Esophagus muscularis mucosa (tissue), 4 donors: ENCODE data around the gene AFAP1. TPM values are rescaled to one million over a fixed set of nuclear protein-coding genes. Genes with fewer than 3 reads are reported as not detected.

Experiments
- DNase-seq: peaks from one replicate; pipeline ENCODE4 v3.0.0-alpha.2; 2017; ENCODE audit errors: extremely low spot score
- H3K27ac ChIP-seq, 4 donors: fragments of 200-600 bp; sonication (generic); replicated peaks in 1 of 4; 1 replicate in 3 of 4; 2 replicates in 1 of 4; pipeline ENCODE4 v1.5.1; 2016 to 2019; ENCODE audit warnings: mild to moderate bottlenecking in 1 of 4
- H3K27me3 ChIP-seq, 4 donors: fragments of 200-600 bp; sonication (generic); one replicate each; pipeline versions ENCODE4 v1.5.1 to v1.6.0; 2016 to 2019
- H3K36me3 ChIP-seq, 4 donors: fragments of 200-600 bp; sonication (generic); one replicate each; pipeline ENCODE4 v1.5.1; 2016 to 2019
- H3K4me1 ChIP-seq, 4 donors: fragments of 200-600 bp; sonication (generic); one replicate each; pipeline ENCODE4 v1.5.1; 2016 to 2019
- H3K4me3 ChIP-seq, 4 donors: fragments of 200-600 bp; sonication (generic); 1 replicate in 2 of 4; 2 replicates in 2 of 4; pipeline ENCODE4 v1.5.1; 2016 to 2019; ENCODE audit warnings: mild to moderate bottlenecking in 4 of 4, moderate library complexity in 1 of 4
- H3K9me3 ChIP-seq, 4 donors: fragments of 200-600 bp; sonication (generic); 1 replicate in 3 of 4; 2 replicates in 1 of 4; pipeline ENCODE4 v1.5.1; 2016 to 2019
- EP300 ChIP-seq: sonication (generic); formaldehyde crosslinking; IDR thresholded peaks from one replicate; pipeline ENCODE4 v1.6.1; 2017; ENCODE audit warnings: antibody characterized with exemption
- POLR2A ChIP-seq: fragments of 450-650 bp; IDR thresholded peaks from one replicate; pipeline ENCODE4 v1.6.1; 2017; ENCODE audit warnings: antibody characterized with exemption, moderate library complexity, mild to moderate bottlenecking, low read depth
- POLR2AphosphoS5 ChIP-seq, 2 donors: sonication (generic); formaldehyde crosslinking; IDR thresholded peaks; one replicate each; pipeline ENCODE4 v1.6.1; 2017; ENCODE audit warnings: antibody characterized with exemption in 2 of 2
- WGBS: methylation state at CpG from one replicate; pipeline ENCODE4 v1.1.5; 2018; 5-methylcytosine and 5-hydroxymethylcytosine counted together
- intact Hi-C: fragments of 100-400 bp; cut with DNase I; formaldehyde crosslinking; loops from one replicate; pipeline ENCODE4 v1.15.1; 2023
- total RNA-seq, 4 donors: library from RNA; depleted of rRNA; stranded (reverse); fragments of >200 nt; gene quantifications; one replicate each; pipeline versions ENCODE4 v1.1.0 to v1.2.1, GENCODE V29; 2016
- TF ChIP-seq, protein P1 (sequence below), 3 experiments: fragments of 200-600 bp in 2 of 3; fragments of 450-650 bp in 1 of 3; sonication (generic) in 2 of 3; IDR thresholded peaks; one replicate each; pipeline ENCODE4 v1.5.1; 2017 to 2019; ENCODE audit warnings: antibody characterized with exemption in 3 of 3, mild to moderate bottlenecking in 2 of 3, moderate library complexity in 1 of 3

The AFAP1 gene
- total RNA-seq, 4 donors from 2014 or later: 37.8 to 71.3 (median 50.9) TPM

DNA sequence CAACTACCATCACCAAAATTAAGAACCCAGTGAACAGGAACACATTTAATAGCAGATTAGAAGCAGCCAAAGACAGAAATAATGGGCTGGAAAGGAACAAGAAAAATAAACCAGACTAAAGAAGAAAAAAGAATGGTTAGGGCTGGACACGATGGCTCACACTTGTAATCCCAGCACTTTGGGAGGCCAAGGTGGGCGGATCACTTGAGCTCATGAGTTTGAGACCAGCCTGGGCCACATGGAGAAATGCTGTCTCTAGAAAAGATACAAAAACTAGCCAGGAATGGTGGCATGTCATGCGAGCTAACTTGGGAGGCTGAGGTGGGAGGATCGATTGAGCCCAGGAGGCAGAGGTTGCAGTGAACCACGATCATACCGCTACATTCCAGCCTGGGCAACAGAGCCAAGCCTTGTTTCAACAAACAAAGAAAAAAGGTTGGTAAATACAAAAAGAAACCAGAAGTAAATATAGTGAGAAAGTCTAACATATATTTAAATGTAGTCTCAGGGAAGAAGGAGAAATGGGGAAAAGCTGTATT is 102.0 kb downstream of the AFAP1 start:
- TF ChIP-seq POLR2AphosphoS5 (IDR thresholded peaks at IDR 0.05): no peak
- no peak for TF ChIP-seq EP300
- peaks cover 0 to 26% (median 22%) of the 10 kb centered on the region in 4 donors for H3K4me1 ChIP-seq
- H3K36me3 ChIP-seq: peaks cover 0 to 39% (median 13%) of the 10 kb centered on the region in 4 donors
- 86% methylated on average over 6 of the region's 6 CpGs for WGBS
- H3K27ac ChIP-seq: peak overlapping the region in 3 of 4 donors; percentile 10 to 24 (median 14)
- DNase-seq: no peak
- H3K27me3 ChIP-seq: no peaks in the 10 kb centered on the region
- no peak overlapping the region for H3K4me3 ChIP-seq
- H3K9me3 ChIP-seq: no peaks in the 10 kb centered on the region
- intact Hi-C loops: no loop called here

DNA sequence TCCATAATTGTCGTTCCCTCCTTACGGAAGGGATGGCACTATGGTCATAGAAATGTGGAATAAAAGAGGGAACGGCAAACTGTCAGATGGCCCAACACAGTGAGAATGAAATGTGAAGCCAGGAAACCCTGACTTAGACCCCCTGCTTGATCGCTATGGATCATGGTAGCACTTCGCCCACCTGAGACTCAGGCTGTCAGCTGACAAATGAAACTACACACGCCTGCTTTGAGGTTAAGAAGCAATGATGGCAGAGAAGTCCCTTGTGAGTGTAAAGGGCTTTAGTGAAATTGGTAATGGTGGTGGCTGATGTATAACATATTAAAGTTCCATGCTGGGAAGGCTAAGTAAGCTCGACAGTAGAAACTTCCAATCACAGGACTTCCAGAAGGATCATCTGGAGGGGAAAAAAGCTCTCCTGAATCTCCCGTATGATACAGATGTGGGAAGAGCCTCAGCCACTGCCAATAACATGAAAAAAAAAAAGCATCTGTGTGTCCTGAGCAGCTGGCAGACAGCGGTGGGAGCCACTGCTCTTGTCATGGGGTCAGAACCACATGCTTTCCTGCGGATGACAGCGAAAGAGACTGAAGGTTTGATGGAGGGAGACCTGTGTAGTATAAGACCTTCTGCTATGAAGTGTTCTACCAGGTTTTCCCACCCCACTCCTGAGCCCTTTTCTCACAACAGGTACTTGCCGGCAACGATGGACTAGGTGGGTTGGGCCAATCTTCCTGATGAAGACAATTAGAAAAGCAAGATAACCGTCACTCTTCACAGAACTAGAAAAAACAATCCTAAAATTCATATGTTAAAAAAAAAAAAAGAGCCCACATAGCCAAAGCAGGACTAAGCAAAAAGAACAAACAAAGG is 107.6 kb downstream of the AFAP1 start:
- 88% methylated on average over 14 of the region's 14 CpGs for WGBS
- Histone ChIP-seq H3K27me3 (no peaks in the 10 kb centered on the region), H3K4me1 (peaks cover 25 to 46% (median 41%) of the 10 kb centered on the region in 4 donors), H3K36me3 (peaks cover 0 to 21% (median 3%) of the 10 kb centered on the region in 4 donors), H3K4me3 (no peak overlapping the region), H3K27ac (peak overlapping the region; percentile 22 to 81 (median 77)), H3K9me3 (no peaks in the 10 kb centered on the region)
- TF ChIP-seq EP300 (no peak), POLR2A (no peak), POLR2AphosphoS5 (IDR thresholded peaks at IDR 0.05) (no peak)
- TF ChIP-seq, protein P1, sequence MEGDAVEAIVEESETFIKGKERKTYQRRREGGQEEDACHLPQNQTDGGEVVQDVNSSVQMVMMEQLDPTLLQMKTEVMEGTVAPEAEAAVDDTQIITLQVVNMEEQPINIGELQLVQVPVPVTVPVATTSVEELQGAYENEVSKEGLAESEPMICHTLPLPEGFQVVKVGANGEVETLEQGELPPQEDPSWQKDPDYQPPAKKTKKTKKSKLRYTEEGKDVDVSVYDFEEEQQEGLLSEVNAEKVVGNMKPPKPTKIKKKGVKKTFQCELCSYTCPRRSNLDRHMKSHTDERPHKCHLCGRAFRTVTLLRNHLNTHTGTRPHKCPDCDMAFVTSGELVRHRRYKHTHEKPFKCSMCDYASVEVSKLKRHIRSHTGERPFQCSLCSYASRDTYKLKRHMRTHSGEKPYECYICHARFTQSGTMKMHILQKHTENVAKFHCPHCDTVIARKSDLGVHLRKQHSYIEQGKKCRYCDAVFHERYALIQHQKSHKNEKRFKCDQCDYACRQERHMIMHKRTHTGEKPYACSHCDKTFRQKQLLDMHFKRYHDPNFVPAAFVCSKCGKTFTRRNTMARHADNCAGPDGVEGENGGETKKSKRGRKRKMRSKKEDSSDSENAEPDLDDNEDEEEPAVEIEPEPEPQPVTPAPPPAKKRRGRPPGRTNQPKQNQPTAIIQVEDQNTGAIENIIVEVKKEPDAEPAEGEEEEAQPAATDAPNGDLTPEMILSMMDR (IDR thresholded peaks at IDR 0.05): no peak
- no peak for DNase-seq
- intact Hi-C loops: no loop called here

DNA sequence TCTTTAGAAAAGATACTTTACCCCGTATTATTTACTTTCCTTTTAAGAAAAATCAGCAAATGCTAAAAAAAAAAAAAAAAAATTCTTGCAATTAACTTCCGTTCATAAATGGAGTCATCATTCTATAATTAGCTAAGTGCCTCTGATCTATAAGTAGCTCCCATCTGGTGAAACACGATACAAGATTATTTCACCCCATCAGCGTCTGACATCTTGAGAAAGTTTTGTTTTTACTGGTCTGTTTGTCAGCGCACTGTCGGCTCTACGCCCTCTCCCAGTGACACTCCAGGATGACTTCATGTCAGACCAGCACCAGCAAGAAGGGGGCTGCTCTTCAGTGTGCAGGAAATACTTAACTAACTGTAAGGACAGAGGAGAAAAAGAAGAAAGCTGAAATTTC is 108.3 kb downstream of the AFAP1 start:
- DNase-seq: no peak
- TF ChIP-seq POLR2A (no peak), POLR2AphosphoS5 (IDR thresholded peaks at IDR 0.05) (no peak), EP300 (no peak)
- TF ChIP-seq, protein P1 (IDR thresholded peaks at IDR 0.05): no peak
- Histone ChIP-seq H3K9me3 (no peaks in the 10 kb centered on the region), H3K27me3 (no peaks in the 10 kb centered on the region), H3K4me1 (peaks cover 25 to 44% (median 41%) of the 10 kb centered on the region in 4 donors), H3K4me3 (no peak overlapping the region), H3K27ac (peak overlapping the region; percentile 22 to 81 (median 77)), H3K36me3 (peaks cover 0 to 22% (median 8%) of the 10 kb centered on the region in 4 donors)
- intact Hi-C loops: no loop called here
- 65% methylated on average over 7 of the region's 7 CpGs for WGBS

DNA sequence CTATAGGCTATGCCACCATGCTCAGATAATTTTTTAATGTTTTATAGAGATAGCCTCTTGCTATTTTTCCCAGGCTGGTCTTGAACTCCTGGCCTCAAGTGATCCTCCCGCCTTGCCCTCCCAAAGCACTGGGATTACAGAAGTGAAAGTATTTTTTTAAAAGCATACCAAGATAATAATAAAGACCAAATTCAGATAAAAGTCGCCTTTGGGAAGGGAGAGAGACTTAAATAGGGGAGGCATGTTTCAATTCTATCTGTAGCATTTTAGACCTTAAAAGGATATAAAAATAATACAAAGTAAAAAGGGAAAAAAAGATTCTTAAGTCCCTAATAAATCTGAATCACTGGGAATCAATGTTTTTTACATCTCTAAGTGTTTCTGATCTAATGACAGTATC is 108.9 kb downstream of the AFAP1 start:
- intact Hi-C loops: no loop called here

More for the DNA sequence above, 108.9 kb downstream of the AFAP1 start:
- no peaks in the 10 kb centered on the region for H3K27me3 ChIP-seq
- H3K27ac ChIP-seq: peak overlapping the region; percentile 22 to 81 (median 77)
- H3K36me3 ChIP-seq: peaks cover 0 to 25% (median 9%) of the 10 kb centered on the region in 4 donors
- H3K4me3 ChIP-seq: no peak overlapping the region
- TF ChIP-seq, protein P1 (IDR thresholded peaks at IDR 0.05): no peak
- TF ChIP-seq POLR2AphosphoS5 (IDR thresholded peaks at IDR 0.05) (no peak), EP300 (no peak)
- peaks cover 25 to 43% (median 41%) of the 10 kb centered on the region in 4 donors for H3K4me1 ChIP-seq
- H3K9me3 ChIP-seq: no peaks in the 10 kb centered on the region
- WGBS: 73% methylated on average over 2 of the region's 2 CpGs
- DNase-seq: no peak
